ENCODE measurements around the gene AUTS2. TPM values are rescaled to one million over a fixed set of nuclear protein-coding genes. Genes with fewer than 3 reads are reported as not detected.

Gene AUTS2
- total RNA-seq, 1 experiment from 2014 or later, result 256 TPM

- Histone ChIP-seq H3K23ac (ENCODE audit: insufficient read length, low read depth, low read length) (no peak overlapping the region), H3K18ac (ENCODE audit: insufficient read length, low read depth, low read length) (no peak overlapping the region), H2AFZ (ENCODE audit: low read length) (no peak overlapping the region), H2BK20ac (ENCODE audit: low read depth, low read length, poor library complexity, severe bottlenecking) (no peak overlapping the region), H3K27me3 (ENCODE audit: insufficient read depth, low read length) (no peaks in the 10 kb centered on the region), H3K56ac (ENCODE audit: insufficient read length, low read depth, low read length) (no peak overlapping the region), H4K91ac (ENCODE audit: insufficient read length, low read depth, low read length) (no peak overlapping the region), H3K79me1 (ENCODE audit: insufficient read depth, low read depth, low read length, poor library complexity, severe bottlenecking) (no peaks in the 10 kb centered on the region), H4K5ac (ENCODE audit: insufficient read length, low read depth, low read length) (no peak overlapping the region), H3K9ac (ENCODE audit: extremely low read depth, insufficient read length, low read length) (no peak overlapping the region), H3K9me3 (ENCODE audit: control insufficient read depth, low read depth, low read length) (no peaks in the 10 kb centered on the region), H3K79me2 (ENCODE audit: insufficient read depth, low read length) (no peaks in the 10 kb centered on the region), H2BK12ac (ENCODE audit: insufficient read length, low read depth, low read length) (no peak overlapping the region), H2BK5ac (ENCODE audit: insufficient read length, low read length) (no peak overlapping the region), H2BK15ac (ENCODE audit: low read depth, low read length) (no peak overlapping the region), H3K27ac (ENCODE audit: insufficient read length, low read depth, low read length) (no peak overlapping the region), H3K23me2 (ENCODE audit: insufficient read length, low read depth, low read length, poor library complexity, severe bottlenecking) (no peaks in the 10 kb centered on the region), H2AK5ac (ENCODE audit: insufficient read length, low read length) (no peak overlapping the region), H3K4me2 (ENCODE audit: insufficient read depth, insufficient read length, low read length) (no peak overlapping the region), H3T11ph (ENCODE audit: low read length) (no peak overlapping the region), H3K14ac (ENCODE audit: insufficient read depth, low read length) (no peak overlapping the region), H2BK120ac (ENCODE audit: low read depth, low read length, poor library complexity, severe bottlenecking) (no peak overlapping the region), H4K8ac (replicated peaks; ENCODE audit: insufficient read length, low read depth, low read length) (no peak overlapping the region), H4K20me1 (ENCODE audit: control insufficient read depth, insufficient read depth, insufficient read length) (no peaks in the 10 kb centered on the region), H3K4me1 (ENCODE audit: insufficient read depth, low read length) (no peaks in the 10 kb centered on the region), H3K4ac (ENCODE audit: low read depth, low read length) (no peak overlapping the region)
- WGBS (ENCODE audit: extremely low coverage, insufficient read length, low lambda C conversion rate), result no CpG with 5 or more reads among the region's 1 CpG
- Mint-ChIP-seq H3K9me3 (no peaks in the 10 kb centered on the region), H3K27me3 (ENCODE audit: low read depth) (no peaks in the 10 kb centered on the region), H3K36me3 (ENCODE audit: insufficient read depth in 1 of 3, low read depth in 3 of 3) (no peaks in the 10 kb centered on the region), H3K4me3 (no peak overlapping the region), H3K27ac (no peak overlapping the region; a peak in 1 of 7 replicates), H3K4me1 (peaks cover 9 to 25% of the 10 kb centered on the region in 2 experiments)
- TF ChIP-seq, protein P1, sequence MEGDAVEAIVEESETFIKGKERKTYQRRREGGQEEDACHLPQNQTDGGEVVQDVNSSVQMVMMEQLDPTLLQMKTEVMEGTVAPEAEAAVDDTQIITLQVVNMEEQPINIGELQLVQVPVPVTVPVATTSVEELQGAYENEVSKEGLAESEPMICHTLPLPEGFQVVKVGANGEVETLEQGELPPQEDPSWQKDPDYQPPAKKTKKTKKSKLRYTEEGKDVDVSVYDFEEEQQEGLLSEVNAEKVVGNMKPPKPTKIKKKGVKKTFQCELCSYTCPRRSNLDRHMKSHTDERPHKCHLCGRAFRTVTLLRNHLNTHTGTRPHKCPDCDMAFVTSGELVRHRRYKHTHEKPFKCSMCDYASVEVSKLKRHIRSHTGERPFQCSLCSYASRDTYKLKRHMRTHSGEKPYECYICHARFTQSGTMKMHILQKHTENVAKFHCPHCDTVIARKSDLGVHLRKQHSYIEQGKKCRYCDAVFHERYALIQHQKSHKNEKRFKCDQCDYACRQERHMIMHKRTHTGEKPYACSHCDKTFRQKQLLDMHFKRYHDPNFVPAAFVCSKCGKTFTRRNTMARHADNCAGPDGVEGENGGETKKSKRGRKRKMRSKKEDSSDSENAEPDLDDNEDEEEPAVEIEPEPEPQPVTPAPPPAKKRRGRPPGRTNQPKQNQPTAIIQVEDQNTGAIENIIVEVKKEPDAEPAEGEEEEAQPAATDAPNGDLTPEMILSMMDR (conservative IDR thresholded peaks at IDR 0.05), result no peak
- DNase-seq, result no peak
These were observed 534.8 kb downstream of the AUTS2 start for GRCh38 chr7:70132852-70133690.

Measured in H9 (cell line).